ENCODE results near the gene ELOB.

DNA sequence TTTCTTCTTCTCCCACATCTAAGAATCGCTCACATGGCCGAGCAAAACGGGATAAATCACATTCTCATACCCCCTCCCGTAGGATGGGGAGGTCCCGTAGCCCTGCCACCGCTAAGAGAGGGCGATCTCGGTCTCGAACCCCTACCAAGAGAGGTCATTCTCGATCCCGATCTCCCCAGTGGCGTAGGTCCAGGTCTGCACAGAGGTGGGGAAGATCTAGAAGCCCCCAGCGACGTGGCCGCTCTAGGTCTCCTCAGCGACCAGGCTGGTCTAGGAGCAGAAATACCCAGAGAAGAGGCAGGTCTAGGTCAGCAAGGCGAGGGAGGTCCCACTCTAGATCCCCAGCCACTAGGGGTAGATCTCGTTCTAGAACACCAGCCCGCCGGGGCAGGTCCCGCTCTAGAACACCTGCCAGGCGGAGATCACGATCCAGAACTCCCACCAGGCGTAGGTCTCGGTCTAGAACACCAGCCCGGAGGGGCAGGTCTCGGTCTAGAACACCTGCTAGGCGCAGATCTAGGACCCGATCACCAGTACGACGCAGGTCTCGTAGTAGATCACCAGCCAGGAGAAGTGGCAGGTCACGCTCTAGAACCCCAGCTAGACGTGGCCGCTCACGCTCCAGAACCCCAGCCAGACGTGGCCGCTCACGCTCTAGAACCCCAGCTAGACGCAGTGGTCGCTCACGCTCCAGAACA is 15.0 kb downstream of the ELOB start:
- TF ChIP-seq RARB (CRISPR knock-in tag; IDR thresholded peaks at IDR 0.05) (no peak), ZNF565 (CRISPR knock-in tag; conservative IDR thresholded peaks at IDR 0.05; ENCODE audit: low read depth) (no peak), ZNF70 (CRISPR knock-in tag; IDR thresholded peaks at IDR 0.05) (no peak), ZC3H10 (CRISPR knock-in tag; IDR thresholded peaks at IDR 0.05) (no peak), ZFP30 (CRISPR knock-in tag; IDR thresholded peaks at IDR 0.05) (no peak), PPARA (CRISPR knock-in tag; IDR thresholded peaks at IDR 0.05; ENCODE audit: borderline replicate concordance) (no peak), ARNTL (CRISPR knock-in tag; IDR thresholded peaks at IDR 0.05; ENCODE audit: borderline replicate concordance, low read depth) (no peak), BACH2 (CRISPR knock-in tag; IDR thresholded peaks at IDR 0.05; ENCODE audit: borderline replicate concordance) (no peak)
- TF ChIP-seq, protein P1, sequence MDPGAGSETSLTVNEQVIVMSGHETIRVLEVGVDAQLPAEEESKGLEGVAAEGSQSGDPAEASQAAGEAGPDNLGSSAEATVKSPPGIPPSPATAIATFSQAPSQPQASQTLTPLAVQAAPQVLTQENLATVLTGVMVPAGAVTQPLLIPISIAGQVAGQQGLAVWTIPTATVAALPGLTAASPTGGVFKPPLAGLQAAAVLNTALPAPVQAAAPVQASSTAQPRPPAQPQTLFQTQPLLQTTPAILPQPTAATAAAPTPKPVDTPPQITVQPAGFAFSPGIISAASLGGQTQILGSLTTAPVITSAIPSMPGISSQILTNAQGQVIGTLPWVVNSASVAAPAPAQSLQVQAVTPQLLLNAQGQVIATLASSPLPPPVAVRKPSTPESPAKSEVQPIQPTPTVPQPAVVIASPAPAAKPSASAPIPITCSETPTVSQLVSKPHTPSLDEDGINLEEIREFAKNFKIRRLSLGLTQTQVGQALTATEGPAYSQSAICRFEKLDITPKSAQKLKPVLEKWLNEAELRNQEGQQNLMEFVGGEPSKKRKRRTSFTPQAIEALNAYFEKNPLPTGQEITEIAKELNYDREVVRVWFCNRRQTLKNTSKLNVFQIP (CRISPR knock-in tag; IDR thresholded peaks at IDR 0.05; ENCODE audit: borderline replicate concordance, low read depth), result no peak
- TF ChIP-seq, protein P2, sequence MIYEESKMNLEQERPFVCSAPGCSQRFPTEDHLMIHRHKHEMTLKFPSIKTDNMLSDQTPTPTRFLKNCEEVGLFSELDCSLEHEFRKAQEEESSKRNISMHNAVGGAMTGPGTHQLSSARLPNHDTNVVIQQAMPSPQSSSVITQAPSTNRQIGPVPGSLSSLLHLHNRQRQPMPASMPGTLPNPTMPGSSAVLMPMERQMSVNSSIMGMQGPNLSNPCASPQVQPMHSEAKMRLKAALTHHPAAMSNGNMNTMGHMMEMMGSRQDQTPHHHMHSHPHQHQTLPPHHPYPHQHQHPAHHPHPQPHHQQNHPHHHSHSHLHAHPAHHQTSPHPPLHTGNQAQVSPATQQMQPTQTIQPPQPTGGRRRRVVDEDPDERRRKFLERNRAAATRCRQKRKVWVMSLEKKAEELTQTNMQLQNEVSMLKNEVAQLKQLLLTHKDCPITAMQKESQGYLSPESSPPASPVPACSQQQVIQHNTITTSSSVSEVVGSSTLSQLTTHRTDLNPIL (CRISPR knock-in tag; IDR thresholded peaks at IDR 0.05; ENCODE audit: low read depth), result no peak
- TF ChIP-seq, protein P3, sequence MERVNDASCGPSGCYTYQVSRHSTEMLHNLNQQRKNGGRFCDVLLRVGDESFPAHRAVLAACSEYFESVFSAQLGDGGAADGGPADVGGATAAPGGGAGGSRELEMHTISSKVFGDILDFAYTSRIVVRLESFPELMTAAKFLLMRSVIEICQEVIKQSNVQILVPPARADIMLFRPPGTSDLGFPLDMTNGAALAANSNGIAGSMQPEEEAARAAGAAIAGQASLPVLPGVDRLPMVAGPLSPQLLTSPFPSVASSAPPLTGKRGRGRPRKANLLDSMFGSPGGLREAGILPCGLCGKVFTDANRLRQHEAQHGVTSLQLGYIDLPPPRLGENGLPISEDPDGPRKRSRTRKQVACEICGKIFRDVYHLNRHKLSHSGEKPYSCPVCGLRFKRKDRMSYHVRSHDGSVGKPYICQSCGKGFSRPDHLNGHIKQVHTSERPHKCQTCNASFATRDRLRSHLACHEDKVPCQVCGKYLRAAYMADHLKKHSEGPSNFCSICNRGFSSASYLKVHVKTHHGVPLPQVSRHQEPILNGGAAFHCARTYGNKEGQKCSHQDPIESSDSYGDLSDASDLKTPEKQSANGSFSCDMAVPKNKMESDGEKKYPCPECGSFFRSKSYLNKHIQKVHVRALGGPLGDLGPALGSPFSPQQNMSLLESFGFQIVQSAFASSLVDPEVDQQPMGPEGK (CRISPR knock-in tag; IDR thresholded peaks at IDR 0.05; ENCODE audit: borderline replicate concordance), result no peak
- TF ChIP-seq, protein P4, sequence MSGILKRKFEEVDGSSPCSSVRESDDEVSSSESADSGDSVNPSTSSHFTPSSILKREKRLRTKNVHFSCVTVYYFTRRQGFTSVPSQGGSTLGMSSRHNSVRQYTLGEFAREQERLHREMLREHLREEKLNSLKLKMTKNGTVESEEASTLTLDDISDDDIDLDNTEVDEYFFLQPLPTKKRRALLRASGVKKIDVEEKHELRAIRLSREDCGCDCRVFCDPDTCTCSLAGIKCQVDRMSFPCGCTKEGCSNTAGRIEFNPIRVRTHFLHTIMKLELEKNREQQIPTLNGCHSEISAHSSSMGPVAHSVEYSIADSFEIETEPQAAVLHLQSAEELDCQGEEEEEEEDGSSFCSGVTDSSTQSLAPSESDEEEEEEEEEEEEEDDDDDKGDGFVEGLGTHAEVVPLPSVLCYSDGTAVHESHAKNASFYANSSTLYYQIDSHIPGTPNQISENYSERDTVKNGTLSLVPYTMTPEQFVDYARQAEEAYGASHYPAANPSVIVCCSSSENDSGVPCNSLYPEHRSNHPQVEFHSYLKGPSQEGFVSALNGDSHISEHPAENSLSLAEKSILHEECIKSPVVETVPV (CRISPR knock-in tag; IDR thresholded peaks at IDR 0.05), result no peak
